ENCODE measurements around the gene PPP2R2C.

Gene PPP2R2C

DNA sequence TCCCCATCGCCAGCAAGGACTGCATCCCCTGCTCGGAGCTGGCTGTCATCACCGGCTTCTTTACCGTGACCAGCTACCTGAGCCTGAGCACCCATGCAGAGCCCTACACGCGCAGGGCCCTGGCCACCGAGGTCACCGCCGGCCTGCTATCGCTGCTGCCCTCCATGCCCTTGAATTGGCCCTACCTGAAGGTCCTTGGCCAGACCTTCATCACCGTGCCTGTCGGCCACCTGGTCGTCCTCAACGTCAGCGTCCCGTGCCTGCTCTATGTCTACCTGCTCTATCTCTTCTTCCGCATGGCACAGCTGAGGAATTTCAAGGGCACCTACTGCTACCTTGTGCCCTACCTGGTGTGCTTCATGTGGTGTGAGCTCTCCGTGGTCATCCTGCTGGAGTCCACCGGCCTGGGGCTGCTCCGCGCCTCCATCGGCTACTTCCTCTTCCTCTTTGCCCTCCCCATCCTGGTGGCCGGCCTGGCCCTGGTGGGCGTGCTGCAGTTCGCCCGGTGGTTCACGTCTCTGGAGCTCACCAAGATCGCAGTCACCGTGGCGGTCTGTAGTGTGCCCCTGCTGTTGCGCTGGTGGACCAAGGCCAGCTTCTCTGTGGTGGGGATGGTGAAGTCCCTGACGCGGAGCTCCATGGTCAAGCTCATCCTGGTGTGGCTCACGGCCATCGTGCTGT, 171.2 kb downstream of the PPP2R2C start:
- TF ChIP-seq, protein P1, sequence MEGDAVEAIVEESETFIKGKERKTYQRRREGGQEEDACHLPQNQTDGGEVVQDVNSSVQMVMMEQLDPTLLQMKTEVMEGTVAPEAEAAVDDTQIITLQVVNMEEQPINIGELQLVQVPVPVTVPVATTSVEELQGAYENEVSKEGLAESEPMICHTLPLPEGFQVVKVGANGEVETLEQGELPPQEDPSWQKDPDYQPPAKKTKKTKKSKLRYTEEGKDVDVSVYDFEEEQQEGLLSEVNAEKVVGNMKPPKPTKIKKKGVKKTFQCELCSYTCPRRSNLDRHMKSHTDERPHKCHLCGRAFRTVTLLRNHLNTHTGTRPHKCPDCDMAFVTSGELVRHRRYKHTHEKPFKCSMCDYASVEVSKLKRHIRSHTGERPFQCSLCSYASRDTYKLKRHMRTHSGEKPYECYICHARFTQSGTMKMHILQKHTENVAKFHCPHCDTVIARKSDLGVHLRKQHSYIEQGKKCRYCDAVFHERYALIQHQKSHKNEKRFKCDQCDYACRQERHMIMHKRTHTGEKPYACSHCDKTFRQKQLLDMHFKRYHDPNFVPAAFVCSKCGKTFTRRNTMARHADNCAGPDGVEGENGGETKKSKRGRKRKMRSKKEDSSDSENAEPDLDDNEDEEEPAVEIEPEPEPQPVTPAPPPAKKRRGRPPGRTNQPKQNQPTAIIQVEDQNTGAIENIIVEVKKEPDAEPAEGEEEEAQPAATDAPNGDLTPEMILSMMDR (IDR thresholded peaks at IDR 0.05; ENCODE audit: extremely low read depth, insufficient read depth, missing control alignments), result no peak
- DNase-seq (ENCODE audit: low spot score), result no peak
- in situ Hi-C loops (cut with MboI; ENCODE audit: low pct_unique_long_range_greater_than_20kb, low sequenced_read_pairs, unreplicated experiment), result no loop called here

DNA sequence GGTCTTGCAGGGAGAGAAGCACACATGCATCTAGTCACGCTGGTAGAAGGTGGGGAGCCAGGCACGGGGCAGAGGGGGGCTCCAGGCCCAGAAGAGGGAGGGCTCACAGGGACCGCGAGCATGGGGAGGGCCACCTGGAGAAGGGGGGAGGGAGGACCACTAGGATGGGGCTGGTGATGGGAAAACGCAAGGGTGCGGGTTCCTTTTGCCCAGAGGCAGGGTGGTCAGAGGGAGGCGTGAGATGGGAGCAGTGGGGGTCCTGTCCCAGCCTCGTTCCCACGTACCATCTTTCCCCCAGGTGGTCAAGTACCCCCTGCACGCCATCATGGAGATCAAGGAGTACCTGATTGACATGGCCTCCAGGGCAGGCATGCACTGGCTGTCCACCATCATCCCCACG, 172.1 kb downstream of the PPP2R2C start:
- TF ChIP-seq, protein P1 (IDR thresholded peaks at IDR 0.05; ENCODE audit: extremely low read depth, insufficient read depth, missing control alignments), result no peak
- no peak for DNase-seq (ENCODE audit: low spot score)
- in situ Hi-C loops (cut with MboI; ENCODE audit: low pct_unique_long_range_greater_than_20kb, low sequenced_read_pairs, unreplicated experiment), result no loop called here

DNA sequence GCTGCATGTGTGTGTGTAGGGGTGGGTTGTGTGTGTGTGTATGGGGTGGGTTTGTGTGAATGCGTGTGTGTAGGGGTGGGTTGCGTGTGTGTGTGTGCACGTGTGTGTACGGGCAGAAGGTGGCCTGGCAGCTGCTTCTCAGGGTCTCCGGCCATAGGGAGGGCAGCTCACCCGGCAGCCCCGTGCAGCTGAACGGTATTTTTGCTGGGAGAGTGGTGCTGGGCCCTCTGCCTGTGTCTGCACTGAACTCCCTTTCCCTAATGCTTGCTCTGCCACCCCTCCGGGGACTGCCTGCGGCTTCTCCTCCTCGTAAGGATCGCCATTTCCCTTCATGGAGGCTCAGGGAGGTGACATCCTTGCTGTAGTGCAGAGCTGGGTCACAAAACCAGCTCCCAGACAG, 172.5 kb downstream of the PPP2R2C start:
- in situ Hi-C loops (cut with MboI; ENCODE audit: low pct_unique_long_range_greater_than_20kb, low sequenced_read_pairs, unreplicated experiment), result no loop called here
- DNase-seq (ENCODE audit: low spot score), result no peak
- TF ChIP-seq, protein P1 (IDR thresholded peaks at IDR 0.05; ENCODE audit: extremely low read depth, insufficient read depth, missing control alignments), result no peak

DNA sequence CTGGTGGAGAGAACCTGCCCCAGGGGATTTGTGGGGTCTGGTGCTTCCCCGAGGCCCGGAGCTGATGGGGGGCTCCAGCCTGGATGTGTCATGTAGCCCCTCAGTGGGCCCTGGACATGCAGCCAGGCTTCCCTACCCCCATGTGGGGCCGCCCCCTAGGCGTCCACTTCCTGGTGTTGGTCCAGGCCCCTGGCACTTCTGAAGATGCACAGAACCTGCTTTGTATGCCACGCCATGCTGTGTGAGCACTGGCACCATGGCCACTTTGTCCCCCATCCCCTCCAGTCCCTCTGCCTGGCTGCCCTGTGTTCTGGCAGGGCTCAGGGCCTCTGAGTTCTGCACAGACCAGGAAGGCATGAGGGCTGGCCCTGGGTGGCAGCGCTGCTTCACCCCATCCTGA, 173.6 kb downstream of the PPP2R2C start:
- no peak for DNase-seq (ENCODE audit: low spot score)
- in situ Hi-C loops (cut with MboI; ENCODE audit: low pct_unique_long_range_greater_than_20kb, low sequenced_read_pairs, unreplicated experiment), result no loop called here
- TF ChIP-seq, protein P1 (IDR thresholded peaks at IDR 0.05; ENCODE audit: extremely low read depth, insufficient read depth, missing control alignments), result no peak

DNA sequence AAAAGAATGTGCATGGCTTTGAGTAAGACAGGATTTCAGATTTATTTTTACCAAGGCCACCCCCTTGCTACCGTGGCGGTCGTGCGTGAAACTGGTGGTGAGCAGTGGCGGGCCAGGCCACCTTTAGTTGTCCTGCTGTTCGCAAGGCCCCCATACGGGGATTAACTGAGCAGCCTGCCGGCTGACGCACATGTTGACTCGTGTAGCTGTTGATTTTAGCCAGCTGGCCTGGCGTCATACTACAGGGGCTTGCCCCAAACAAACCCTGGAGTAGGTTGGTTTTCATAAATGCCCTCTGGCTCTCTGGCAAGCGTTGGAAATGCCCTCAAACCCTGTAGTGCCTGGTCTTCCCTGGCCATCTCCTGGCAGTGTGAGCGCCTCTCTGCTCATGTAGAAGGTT, 174.4 kb downstream of the PPP2R2C start:
- TF ChIP-seq, protein P1 (IDR thresholded peaks at IDR 0.05; ENCODE audit: extremely low read depth, insufficient read depth, missing control alignments), result no peak
- no peak for DNase-seq (ENCODE audit: low spot score)
- in situ Hi-C loops (cut with MboI; ENCODE audit: low pct_unique_long_range_greater_than_20kb, low sequenced_read_pairs, unreplicated experiment), result no loop called here

DNA sequence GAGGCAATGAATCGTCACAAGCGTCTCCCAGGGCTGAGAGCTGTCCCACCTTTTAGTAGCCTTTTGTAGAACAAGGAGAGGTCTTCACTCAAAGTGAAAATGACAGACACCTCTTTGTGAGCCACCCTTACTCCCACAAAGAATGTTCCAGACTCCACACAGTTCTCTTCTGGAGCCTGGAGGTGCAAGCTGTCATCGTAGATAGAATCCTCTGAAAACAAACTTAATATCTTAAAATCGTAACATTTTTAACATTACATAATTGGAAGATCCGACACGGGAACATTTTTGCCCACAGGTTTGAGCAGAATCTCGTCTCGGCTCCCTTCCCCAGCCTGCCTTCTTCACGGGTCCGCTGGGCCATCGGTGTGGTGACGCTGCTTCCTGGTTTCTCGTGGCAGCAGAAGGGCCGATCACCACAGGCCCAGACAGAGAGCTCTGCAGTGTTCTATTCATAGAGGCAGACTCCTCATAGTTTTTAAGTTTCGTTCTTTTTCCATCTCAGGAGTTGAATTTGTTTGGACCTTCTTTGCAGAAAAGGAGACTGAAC, 175.1 kb downstream of the PPP2R2C start:
- TF ChIP-seq, protein P1 (IDR thresholded peaks at IDR 0.05; ENCODE audit: extremely low read depth, insufficient read depth, missing control alignments), result no peak
- no peak for DNase-seq (ENCODE audit: low spot score)
- in situ Hi-C loops (cut with MboI; ENCODE audit: low pct_unique_long_range_greater_than_20kb, low sequenced_read_pairs, unreplicated experiment), result no loop called here

Measured in GM13977 (cell line).